GM23248 (cell line): ENCODE measurements around the gene AQP10. TPM values are rescaled to one million over a fixed set of nuclear protein-coding genes. Genes with fewer than 3 reads are reported as not detected.

Source experiments
- DNase-seq: peaks from one replicate; pipeline ENCODE4 v3.0.0-alpha.2; 2015
- H2AFZ ChIP-seq: fragments of 200-600 bp; sonication (generic); 2 replicates; pipeline ENCODE4 v1.6.1; 2016; ENCODE audit warnings: antibody characterized with exemption
- H3F3A ChIP-seq: fragments of 200-600 bp; sonication (generic); 2 replicates; pipeline ENCODE4 v1.6.1; 2016; ENCODE audit warnings: mild to moderate bottlenecking, antibody characterized with exemption, mixed run types; ENCODE audit not compliant: insufficient read depth
- H3K27ac ChIP-seq: fragments of 200-600 bp; sonication (generic); 2 replicates; pipeline ENCODE4 v1.5.1; 2016; ENCODE audit warnings: mild to moderate bottlenecking
- H3K27me3 ChIP-seq: fragments of 200-600 bp; sonication (generic); replicated peaks from 2 replicates; pipeline ENCODE4 v1.6.1; 2016; ENCODE audit warnings: mild to moderate bottlenecking; ENCODE audit not compliant: insufficient read depth
- H3K36me3 ChIP-seq: fragments of 200-600 bp; sonication (generic); 2 replicates; pipeline ENCODE4 v1.6.1; 2016; ENCODE audit warnings: low read depth, mild to moderate bottlenecking
- H3K4me1 ChIP-seq: fragments of 200-600 bp; sonication (generic); 2 replicates; pipeline ENCODE4 v1.6.1; 2016; ENCODE audit warnings: mild to moderate bottlenecking; ENCODE audit not compliant: insufficient read depth
- H3K4me2 ChIP-seq: fragments of 200-600 bp; sonication (generic); one replicate; pipeline ENCODE4 v1.6.1; 2016; ENCODE audit warnings: mild to moderate bottlenecking; ENCODE audit not compliant: unreplicated experiment
- H3K4me3 ChIP-seq: fragments of 200-600 bp; sonication (generic); 2 replicates; pipeline ENCODE4 v1.5.1; 2016; ENCODE audit warnings: mild to moderate bottlenecking
- H3K79me2 ChIP-seq: fragments of 200-600 bp; sonication (generic); 2 replicates; pipeline ENCODE4 v1.6.1; 2016; ENCODE audit warnings: mild to moderate bottlenecking; ENCODE audit not compliant: insufficient read depth
- H3K9ac ChIP-seq: fragments of 200-600 bp; sonication (generic); 2 replicates; pipeline ENCODE4 v1.6.1; 2016; ENCODE audit warnings: mild to moderate bottlenecking
- H3K9me2 ChIP-seq: fragments of 200-600 bp; sonication (generic); 2 replicates; pipeline ENCODE4 v1.6.1; 2016; ENCODE audit warnings: mixed run types, mild to moderate bottlenecking, moderate library complexity; ENCODE audit not compliant: insufficient read depth
- H3K9me3 ChIP-seq: fragments of 200-600 bp; sonication (generic); one replicate; pipeline ENCODE4 v1.6.1; 2017; ENCODE audit warnings: low read depth
- H4K20me1 ChIP-seq: fragments of 200-600 bp; sonication (generic); 2 replicates; pipeline ENCODE4 v1.6.0; 2016; ENCODE audit not compliant: insufficient read depth
- EZH2 ChIP-seq: fragments of 200-600 bp; sonication (generic); IDR thresholded peaks from 2 replicates; pipeline ENCODE4 v1.6.1; 2018; ENCODE audit warnings: antibody characterized with exemption, mild to moderate bottlenecking; ENCODE audit not compliant: insufficient read depth, poor library complexity, severe bottlenecking
- EZH2phosphoT487 ChIP-seq: fragments of 200-600 bp; sonication (generic); IDR thresholded peaks from 2 replicates; pipeline ENCODE4 v1.6.1; 2018; ENCODE audit warnings: antibody characterized with exemption, moderate library complexity, mild to moderate bottlenecking, low read depth; ENCODE audit not compliant: insufficient read depth
- WGBS, 2 experiments: methylation state at CpG; one replicate each; pipeline ENCODE4 v1.1.6; 2015 to 2017; ENCODE audit warnings: low lambda C conversion rate in 2 of 2, low coverage in 1 of 2; ENCODE audit errors: missing lambda C conversion rate in 2 of 2; 5-methylcytosine and 5-hydroxymethylcytosine counted together
- in situ Hi-C: fragments of 300-500 bp; cut with MboI; formaldehyde crosslinking; loops from 2 replicates; pipeline ENCODE4 v1.15.0; 2020
- polyA plus RNA-seq: library from polyadenylated mRNA; unstranded; fragments of >200 nt; fragmentation: Nextera tagmentation; extraction: Ambion mirVana; gene quantifications from 2 replicates; pipeline ENCODE4 v1.2.1, GENCODE V29; 2016
- total RNA-seq: library from RNA; depleted of rRNA; stranded (reverse); fragments of >200 nt; shearing (Covaris generic); gene quantifications from 2 replicates; pipeline ENCODE4 v1.2.3, GENCODE V29; 2014

AQP10 gene
- total and polyA plus RNA-seq, 2 experiments from 2014 or later, result not detected

- peaks cover 19% of the 10 kb centered on the region; the same call in 1 of the 2 replicates for H3F3A ChIP-seq
- H4K20me1 ChIP-seq, result no peaks in the 10 kb centered on the region
- no peaks in the 10 kb centered on the region for H3K9me3 ChIP-seq
- H3K27ac ChIP-seq, result no peak overlapping the region
- no peaks in the 10 kb centered on the region for H3K27me3 ChIP-seq
- WGBS, 2 experiments, result 86 to 87% methylated on average over 21 of the region's 21 CpGs
- no peaks in the 10 kb centered on the region; the same call in 1 of the 2 replicates for H3K4me1 ChIP-seq
- H3K9ac ChIP-seq, result no peak overlapping the region
- no peak overlapping the region for H2AFZ ChIP-seq
- DNase-seq, result no peak
- H3K4me2 ChIP-seq, result no peak overlapping the region
- peaks cover 75% of the 10 kb centered on the region for H3K36me3 ChIP-seq
- no peaks in the 10 kb centered on the region for H3K9me2 ChIP-seq
- H3K79me2 ChIP-seq, result peaks cover 8% of the 10 kb centered on the region; the same call in 1 of the 2 replicates
- in situ Hi-C loops, result no loop called here
- no peak overlapping the region for H3K4me3 ChIP-seq
- TF ChIP-seq EZH2 (no peak), EZH2phosphoT487 (no peak)
These were observed 22.1 kb downstream of the AQP10 start for GRCh38 chr1:154342836-154343472.

DNA sequence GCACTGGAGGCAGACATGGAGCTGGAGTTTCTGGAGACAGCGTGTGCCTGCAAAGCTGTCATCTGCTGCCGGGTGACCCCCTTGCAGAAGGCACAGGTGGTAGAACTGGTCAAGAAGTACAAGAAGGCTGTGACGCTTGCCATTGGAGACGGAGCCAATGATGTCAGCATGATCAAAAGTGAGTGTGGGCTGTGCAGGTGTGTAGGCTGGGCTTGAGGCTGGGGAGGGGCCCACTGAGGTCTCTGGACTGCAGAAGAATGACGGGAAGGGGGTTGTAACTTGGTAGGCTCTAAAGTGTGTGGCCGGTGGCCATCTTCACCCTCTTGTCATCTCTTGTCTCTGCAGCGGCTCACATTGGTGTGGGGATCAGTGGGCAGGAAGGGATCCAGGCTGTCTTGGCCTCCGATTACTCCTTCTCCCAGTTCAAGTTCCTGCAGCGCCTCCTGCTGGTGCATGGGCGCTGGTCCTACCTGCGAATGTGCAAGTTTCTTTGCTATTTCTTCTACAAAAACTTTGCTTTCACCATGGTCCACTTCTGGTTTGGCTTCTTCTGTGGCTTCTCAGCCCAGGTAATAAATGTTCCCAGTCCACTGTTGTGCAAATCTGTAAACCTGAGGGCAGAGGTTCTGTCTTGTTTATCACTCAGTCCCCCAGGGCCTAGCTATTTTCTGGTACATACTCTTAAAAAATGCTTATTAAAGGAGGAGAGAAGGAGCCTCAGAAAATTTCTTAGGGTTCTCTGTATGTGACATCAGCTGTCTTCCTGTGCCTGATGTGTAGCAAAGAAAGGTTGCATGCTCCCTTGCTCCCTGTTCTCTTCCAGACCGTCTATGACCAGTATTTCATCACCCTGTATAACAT lies 24.3 kb downstream of the AQP10 start:
- Histone ChIP-seq H3K4me3 (no peak overlapping the region), H2AFZ (no peak overlapping the region), H3K4me2 (no peak overlapping the region), H3K9me2 (no peaks in the 10 kb centered on the region), H4K20me1 (no peaks in the 10 kb centered on the region), H3F3A (peaks cover 16% of the 10 kb centered on the region), H3K4me1 (no peaks in the 10 kb centered on the region; the same call in 1 of the 2 replicates), H3K79me2 (no peaks in the 10 kb centered on the region; the same call in 1 of the 2 replicates), H3K9ac (no peak overlapping the region), H3K27ac (no peak overlapping the region), H3K9me3 (no peaks in the 10 kb centered on the region), H3K36me3 (peaks cover 61% of the 10 kb centered on the region), H3K27me3 (no peaks in the 10 kb centered on the region)
- in situ Hi-C loops, result no loop called here
- WGBS, 2 experiments, result 75 to 76% methylated on average over 12 of the region's 12 CpGs
- DNase-seq, result peak; percentile 71
- TF ChIP-seq EZH2phosphoT487 (no peak), EZH2 (no peak)

DNA sequence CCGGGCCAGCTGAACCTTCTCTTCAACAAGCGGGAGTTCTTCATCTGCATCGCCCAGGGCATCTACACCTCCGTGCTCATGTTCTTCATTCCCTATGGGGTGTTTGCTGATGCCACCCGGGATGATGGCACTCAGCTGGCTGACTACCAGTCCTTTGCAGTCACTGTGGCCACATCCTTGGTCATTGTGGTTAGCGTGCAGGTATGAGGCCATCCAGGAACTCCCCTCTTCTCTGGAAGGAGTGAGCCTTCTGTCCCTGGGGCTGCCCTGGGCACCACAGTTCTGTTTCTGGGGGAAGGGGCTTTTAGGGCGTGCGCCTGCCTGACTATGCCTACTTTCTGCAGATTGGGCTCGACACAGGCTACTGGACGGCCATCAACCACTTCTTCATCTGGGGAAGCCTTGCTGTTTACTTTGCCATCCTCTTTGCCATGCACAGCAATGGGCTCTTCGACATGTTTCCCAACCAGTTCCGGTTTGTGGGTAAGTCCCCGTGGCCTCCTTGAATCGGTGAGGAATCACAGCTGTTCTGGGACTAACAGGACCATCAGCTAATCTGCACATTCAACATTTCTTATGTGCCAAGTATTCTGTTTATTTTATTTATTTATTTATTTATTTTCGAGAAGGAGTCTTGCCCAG lies 25.5 kb downstream of the AQP10 start:
- no peaks in the 10 kb centered on the region; the same call in 1 of the 2 replicates for H3K79me2 ChIP-seq
- no peak overlapping the region for H3K27ac ChIP-seq
- TF ChIP-seq EZH2phosphoT487, result no peak
- no peak overlapping the region for H3K9ac ChIP-seq
- no peak overlapping the region for H3K4me3 ChIP-seq
- in situ Hi-C loops, result no loop called here
- no peaks in the 10 kb centered on the region for H3K9me2 ChIP-seq
- no peaks in the 10 kb centered on the region; the same call in 1 of the 2 replicates for H3K4me1 ChIP-seq
- no peak for DNase-seq
- H4K20me1 ChIP-seq, result no peaks in the 10 kb centered on the region
- H3K9me3 ChIP-seq, result no peaks in the 10 kb centered on the region
- peaks cover 53% of the 10 kb centered on the region for H3K36me3 ChIP-seq
- no peak overlapping the region for H2AFZ ChIP-seq
- peaks cover 16% of the 10 kb centered on the region for H3F3A ChIP-seq
- H3K4me2 ChIP-seq, result no peak overlapping the region
- no peaks in the 10 kb centered on the region for H3K27me3 ChIP-seq
- WGBS, 2 experiments, result 92 to 94% methylated on average over 15 of the region's 15 CpGs

DNA sequence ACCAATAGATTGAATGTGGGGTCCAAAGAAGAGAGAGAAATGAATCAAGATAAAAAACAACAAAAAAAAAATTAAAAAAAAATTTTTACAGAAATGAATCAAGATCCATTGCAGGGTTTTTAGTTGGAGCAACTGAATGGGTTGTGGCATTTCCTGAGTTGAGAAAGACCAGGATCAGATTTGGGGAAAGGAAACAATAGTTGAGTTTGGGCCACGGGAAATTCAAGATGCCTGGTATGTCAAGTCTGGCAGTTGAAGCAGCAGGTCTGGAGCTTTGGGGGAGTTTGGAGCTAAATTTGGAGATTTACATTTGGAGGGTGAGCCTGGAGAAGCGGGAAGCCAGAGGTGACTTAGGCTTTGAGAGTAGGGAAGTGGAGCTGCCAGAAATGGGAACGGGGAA lies 27.1 kb downstream of the AQP10 start:
- H3K9me2 ChIP-seq, result no peaks in the 10 kb centered on the region
- H3K9me3 ChIP-seq, result no peaks in the 10 kb centered on the region
- H3K4me2 ChIP-seq, result no peak overlapping the region
- no peak for TF ChIP-seq EZH2
- no peak for TF ChIP-seq EZH2phosphoT487
- DNase-seq, result no peak
- no peak overlapping the region for H2AFZ ChIP-seq
- 93 to 98% methylated on average over 2 to 3 of the region's 3 CpGs for WGBS, 2 experiments
- in situ Hi-C loops, result no loop called here
- peaks cover 25% of the 10 kb centered on the region for H3F3A ChIP-seq
- peaks cover 6% of the 10 kb centered on the region for H3K4me1 ChIP-seq
- no peaks in the 10 kb centered on the region for H3K27me3 ChIP-seq
- H3K9ac ChIP-seq, result no peak overlapping the region
- H3K4me3 ChIP-seq, result no peak overlapping the region
- H4K20me1 ChIP-seq, result no peaks in the 10 kb centered on the region
- H3K79me2 ChIP-seq, result no peaks in the 10 kb centered on the region
- H3K27ac ChIP-seq, result no peak overlapping the region
- peaks cover 49% of the 10 kb centered on the region for H3K36me3 ChIP-seq
